Activated CD4-positive, alpha-beta T cell treated with anti-CD3 and anti-CD28 coated beads, Interleukin-2, Interleukin-4, amounts not matched to agents 100 ng/mL and 50 ng/mL, durations not matched to agents 16 hours and 8 hours (primary cell): ENCODE measurements around the gene PAQR9.
A peak's percentile ranks its signal among the peaks of the same experiment; 100 is the strongest.
"Not testable (repeated sequence)": the region's sequence is repeated elsewhere in the genome, so short reads cannot be mapped to it uniquely, and the experiment has no call there.

Source experiments
- DNase-seq: peaks from one replicate; pipeline ENCODE4 v3.0.0-alpha.2; 2020; ENCODE audit warnings: low spot score

The PAQR9 gene

GRCh38 chr3:142963516-142964448 lies at the start of gene PAQR9:
PAQR9 (minus strand) TSS chr3:142963674; CDS start chr3:142963336, 338 bp downstream.
- DNase-seq: no peak

- DNase-seq: peak; percentile 26
Observed at GRCh38 chr3:143011705-143012104, 48.2 kb upstream of the PAQR9 start.

- no peak for DNase-seq
Observed at GRCh38 chr3:143010024-143010423, 46.5 kb upstream of the PAQR9 start.

- no peak for DNase-seq
Observed at GRCh38 chr3:143004823-143005222, 41.3 kb upstream of the PAQR9 start.

- DNase-seq: no peak
Observed at GRCh38 chr3:143002727-143003126, 39.3 kb upstream of the PAQR9 start.

GRCh38 chr3:143002083-143002712 lies 38.7 kb upstream of the PAQR9 start:
- DNase-seq: peak; percentile 47

- peak; percentile 96 for DNase-seq
Observed at GRCh38 chr3:143001369-143002082, 38.1 kb upstream of the PAQR9 start, which contains the start of gene U2SURP. U2SURP (plus strand) TSS chr3:143001570; CDS start chr3:143001629, 59 bp downstream.

- no peak for DNase-seq
Observed at GRCh38 chr3:143001034-143001368, 37.5 kb upstream of the PAQR9 start.

GRCh38 chr3:143000528-143000927 lies 37.1 kb upstream of the PAQR9 start:
- DNase-seq: no peak

GRCh38 chr3:142999881-143000280 lies 36.4 kb upstream of the PAQR9 start:
- DNase-seq: no peak

GRCh38 chr3:142998439-142998838 lies 35.0 kb upstream of the PAQR9 start:
- DNase-seq: no peak

GRCh38 chr3:142997330-142997729 lies 33.9 kb upstream of the PAQR9 start:
- DNase-seq: no peak

GRCh38 chr3:142993958-142994442 lies 30.5 kb upstream of the PAQR9 start:
- peak; percentile 60 for DNase-seq

GRCh38 chr3:142992323-142992722 lies 28.8 kb upstream of the PAQR9 start:
- no peak for DNase-seq

- no peak for DNase-seq
Observed at GRCh38 chr3:142990721-142991120, 27.2 kb upstream of the PAQR9 start.

- not testable (repeated sequence) for DNase-seq
Observed at GRCh38 chr3:142988826-142989225, 25.4 kb upstream of the PAQR9 start.

GRCh38 chr3:142988221-142988620 lies 24.7 kb upstream of the PAQR9 start:
- DNase-seq: not testable (repeated sequence)

- no peak for DNase-seq
Observed at GRCh38 chr3:142987707-142988106, 24.2 kb upstream of the PAQR9 start.

- peak; percentile 50 for DNase-seq
Observed at GRCh38 chr3:142987080-142987700, 23.7 kb upstream of the PAQR9 start.

- DNase-seq: no peak
Observed at GRCh38 chr3:142984255-142984654, 20.8 kb upstream of the PAQR9 start.

- DNase-seq: no peak
Observed at GRCh38 chr3:142983318-142983717, 19.8 kb upstream of the PAQR9 start.
